OCI-LY1 (cell line): ENCODE measurements around the gene CLBA1.

Source experiments
- H2AFZ ChIP-seq: fragments of 200-600 bp; sonication (generic), shearing (Covaris generic); 2 replicates; pipeline ENCODE4 v1.6.0; 2014; ENCODE audit warnings: antibody characterized with exemption, mild to moderate bottlenecking, low read length
- H3F3A ChIP-seq: fragments of 200-600 bp; sonication (generic), shearing (Covaris generic); 2 replicates; pipeline ENCODE4 v1.6.0; 2014; ENCODE audit warnings: mild to moderate bottlenecking, antibody characterized with exemption, low read length, moderate library complexity; ENCODE audit not compliant: insufficient read depth
- H3K27ac ChIP-seq: fragments of 200-600 bp; sonication (generic); 2 replicates; pipeline ENCODE4 v1.5.1; 2014; ENCODE audit warnings: low read length, mixed run types, mild to moderate bottlenecking, low read depth; ENCODE audit not compliant: poor library complexity, severe bottlenecking
- H3K27me3 ChIP-seq: fragments of 200-600 bp; sonication (generic); 2 replicates; pipeline ENCODE4 v1.6.0; 2014; ENCODE audit warnings: antibody characterized with exemption, mild to moderate bottlenecking, low read length, moderate library complexity; ENCODE audit not compliant: insufficient read depth
- H3K36me3 ChIP-seq: fragments of 200-600 bp; sonication (generic); 2 replicates; pipeline ENCODE4 v1.6.1; 2014; ENCODE audit warnings: mild to moderate bottlenecking, antibody characterized with exemption, low read length, moderate library complexity, mixed read lengths; ENCODE audit not compliant: insufficient read depth
- H3K4me1 ChIP-seq: fragments of 200-600 bp; sonication (generic); 2 replicates; pipeline ENCODE4 v1.5.1; 2014; ENCODE audit warnings: mild to moderate bottlenecking, low read length, moderate library complexity; ENCODE audit not compliant: insufficient read depth, severe bottlenecking
- H3K4me2 ChIP-seq: fragments of 200-600 bp; sonication (generic), shearing (Covaris generic); 2 replicates; pipeline ENCODE4 v1.6.1; 2014; ENCODE audit warnings: low read length
- H3K4me3 ChIP-seq: fragments of 200-600 bp; sonication (generic); 2 replicates; pipeline ENCODE4 v1.5.1; 2014; ENCODE audit warnings: low read length, low read depth, mild to moderate bottlenecking, mixed read lengths; ENCODE audit not compliant: poor library complexity, severe bottlenecking
- H3K79me2 ChIP-seq: fragments of 200-600 bp; shearing (Covaris generic); 2 replicates; pipeline ENCODE4 v1.6.1; 2016; ENCODE audit warnings: mixed run types, low read length, mixed read lengths; ENCODE audit not compliant: insufficient read depth
- H3K9ac ChIP-seq: fragments of 200-600 bp; sonication (generic), shearing (Covaris generic); 2 replicates; pipeline ENCODE4 v1.6.1; 2014; ENCODE audit warnings: mild to moderate bottlenecking, low read length, mixed read lengths
- H3K9me2 ChIP-seq: fragments of 200-600 bp; sonication (generic), shearing (Covaris generic); 2 replicates; pipeline ENCODE4 v1.6.1; 2014; ENCODE audit warnings: low read depth, mild to moderate bottlenecking, low read length, mixed read lengths
- H3K9me3 ChIP-seq: fragments of 200-600 bp; shearing (Covaris generic); 2 replicates; pipeline ENCODE4 v1.6.1; 2014; ENCODE audit warnings: low read length, mixed read lengths
- H4K20me1 ChIP-seq: fragments of 200-600 bp; sonication (generic), shearing (Covaris generic); 2 replicates; pipeline ENCODE4 v1.6.0; 2016; ENCODE audit warnings: mild to moderate bottlenecking, low read length; ENCODE audit not compliant: insufficient read depth
- CTCF ChIP-seq: fragments of 200-600 bp; sonication (generic), shearing (Covaris generic); IDR thresholded peaks from 2 replicates; pipeline ENCODE4 v1.5.1; 2017; ENCODE audit warnings: mild to moderate bottlenecking, antibody characterized with exemption, low read length, moderate library complexity, mixed read lengths
- EZH2 ChIP-seq: fragments of 200-600 bp; sonication (generic), shearing (Covaris generic); IDR thresholded peaks from 2 replicates; pipeline ENCODE4 v1.8.0; 2017; ENCODE audit warnings: borderline replicate concordance, mixed run types, mild to moderate bottlenecking, antibody characterized with exemption, low read length, moderate library complexity, mixed read lengths

The CLBA1 gene

GRCh38 chr14:104974146-104974541 lies 11.4 kb upstream of the CLBA1 start:
- 0 out of 2 replicates have a peak, but pooled peaks cover 4% of the 10 kb centered on the region for H3K27me3 ChIP-seq
- no peak overlapping the region for H2AFZ ChIP-seq
- TF ChIP-seq CTCF: no peak
- TF ChIP-seq EZH2: no peak
- H3K79me2 ChIP-seq: no peaks in the 10 kb centered on the region
- H3K4me3 ChIP-seq: no peak overlapping the region
- H3F3A ChIP-seq: no peaks in the 10 kb centered on the region
- H3K4me2 ChIP-seq: no peak overlapping the region
- no peaks in the 10 kb centered on the region for H3K4me1 ChIP-seq
- H3K9ac ChIP-seq: no peak overlapping the region
- no peaks in the 10 kb centered on the region for H4K20me1 ChIP-seq
- H3K27ac ChIP-seq: no peak overlapping the region
- no peaks in the 10 kb centered on the region for H3K36me3 ChIP-seq
- no peaks in the 10 kb centered on the region for H3K9me3 ChIP-seq
- H3K9me2 ChIP-seq: no peaks in the 10 kb centered on the region

- no peak overlapping the region for H2AFZ ChIP-seq
- no peaks in the 10 kb centered on the region for H3K36me3 ChIP-seq
- H4K20me1 ChIP-seq: no peaks in the 10 kb centered on the region
- TF ChIP-seq EZH2 (no peak), CTCF (no peak)
- H3K4me3 ChIP-seq: no peak overlapping the region
- no peaks in the 10 kb centered on the region for H3K9me2 ChIP-seq
- no peak overlapping the region for H3K27ac ChIP-seq
- H3K4me1 ChIP-seq: no peaks in the 10 kb centered on the region
- H3K9me3 ChIP-seq: no peaks in the 10 kb centered on the region
- no peak overlapping the region for H3K4me2 ChIP-seq
- H3K79me2 ChIP-seq: no peaks in the 10 kb centered on the region
- H3K27me3 ChIP-seq: 0 out of 2 replicates have a peak, but pooled peaks cover 4% of the 10 kb centered on the region
- no peaks in the 10 kb centered on the region for H3F3A ChIP-seq
- no peak overlapping the region for H3K9ac ChIP-seq
Observed at GRCh38 chr14:104974665-104975390, 10.8 kb upstream of the CLBA1 start.

GRCh38 chr14:104975481-104976197 lies 9.9 kb upstream of the CLBA1 start:
- Histone ChIP-seq H3K36me3 (no peaks in the 10 kb centered on the region), H3F3A (no peaks in the 10 kb centered on the region), H4K20me1 (no peaks in the 10 kb centered on the region), H2AFZ (no peak overlapping the region), H3K4me1 (no peaks in the 10 kb centered on the region), H3K9me3 (no peaks in the 10 kb centered on the region), H3K9ac (no peak overlapping the region), H3K79me2 (no peaks in the 10 kb centered on the region), H3K27ac (no peak overlapping the region), H3K27me3 (0 out of 2 replicates have a peak, but pooled peaks cover 4% of the 10 kb centered on the region), H3K4me3 (no peak overlapping the region), H3K9me2 (no peaks in the 10 kb centered on the region), H3K4me2 (no peak overlapping the region)
- TF ChIP-seq EZH2 (no peak), CTCF (no peak)
